GM19023 (cell line): ENCODE data around the gene TACC2.
"Not testable (repeated sequence)": the region's sequence is repeated elsewhere in the genome, so short reads cannot be mapped to it uniquely, and the experiment has no call there.

Source experiments
- ATAC-seq: cut with Tn5 transposase; IDR thresholded peaks from one replicate; pipeline ENCODE4 v1.9.1; 2021; ENCODE audit warnings: mild to moderate bottlenecking, moderate library complexity; ENCODE audit not compliant: unreplicated experiment

Gene TACC2

DNA sequence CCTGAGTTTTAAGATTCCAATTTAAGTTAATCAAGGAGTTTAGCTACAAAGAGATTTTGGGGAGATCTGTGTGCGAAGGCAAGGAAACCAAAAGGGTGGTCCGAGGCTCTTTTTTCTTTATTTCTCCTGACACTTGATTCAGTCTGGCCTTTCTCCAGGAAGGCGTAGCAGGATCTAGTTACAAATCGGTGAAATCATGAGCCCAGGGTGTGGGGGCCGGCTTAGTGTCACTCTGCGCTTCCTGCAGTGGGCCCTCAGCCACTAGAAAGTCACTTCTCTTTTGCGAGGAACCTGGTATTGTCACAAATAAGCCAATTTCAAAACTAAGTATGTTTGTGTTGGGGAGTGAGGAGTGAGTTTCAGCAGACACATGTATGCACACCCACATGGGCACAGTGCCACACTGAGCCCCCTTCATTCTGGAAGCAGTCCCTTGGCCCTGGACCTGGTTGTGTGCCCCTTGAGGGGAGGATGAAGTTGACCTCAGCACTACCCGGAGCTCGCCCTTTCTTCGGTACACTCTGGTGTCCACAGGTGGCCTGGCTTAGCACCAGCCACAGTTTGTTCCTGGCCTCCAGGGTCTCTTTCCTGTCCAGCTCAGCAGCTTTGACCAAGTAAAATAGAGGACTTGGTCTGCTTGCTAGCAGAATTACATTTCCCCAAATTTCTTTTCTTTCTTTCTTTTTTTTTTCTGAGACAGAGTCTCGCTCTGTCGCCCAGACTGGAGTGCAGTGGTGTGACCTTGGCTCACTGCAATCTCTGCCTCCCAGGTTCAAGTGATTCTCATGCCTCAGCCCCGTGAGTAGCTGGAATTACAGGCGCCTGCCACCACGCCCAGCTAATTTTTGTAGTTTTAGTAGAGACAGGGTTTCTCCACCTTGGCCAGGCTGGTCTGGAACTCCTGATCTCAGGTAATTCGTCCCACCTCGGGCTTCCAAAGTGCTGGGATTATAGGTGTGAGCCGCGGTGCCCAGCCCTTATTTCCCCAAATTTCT, 198.2 kb downstream of the TACC2 start:
- ATAC-seq = no peak

DNA sequence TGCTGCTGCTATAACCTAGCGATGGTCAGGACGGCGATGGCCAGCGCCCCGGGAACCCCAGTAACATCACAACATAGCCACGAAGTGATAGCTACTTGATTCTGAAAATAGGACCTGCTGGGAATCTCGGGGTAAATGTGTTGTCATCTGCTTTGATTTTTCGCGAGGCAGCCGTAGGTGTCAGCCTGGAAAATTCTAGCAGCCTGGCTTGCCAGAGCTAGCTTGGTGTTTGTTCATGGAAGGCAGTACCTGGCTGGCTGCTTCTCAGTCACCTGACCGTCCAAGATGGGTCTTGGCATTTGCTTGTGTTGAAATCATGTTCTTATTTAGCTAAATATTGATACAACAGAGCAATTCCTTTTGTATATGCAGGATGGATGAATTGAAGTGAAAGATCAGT, 199.7 kb downstream of the TACC2 start:
- no peak for ATAC-seq

DNA sequence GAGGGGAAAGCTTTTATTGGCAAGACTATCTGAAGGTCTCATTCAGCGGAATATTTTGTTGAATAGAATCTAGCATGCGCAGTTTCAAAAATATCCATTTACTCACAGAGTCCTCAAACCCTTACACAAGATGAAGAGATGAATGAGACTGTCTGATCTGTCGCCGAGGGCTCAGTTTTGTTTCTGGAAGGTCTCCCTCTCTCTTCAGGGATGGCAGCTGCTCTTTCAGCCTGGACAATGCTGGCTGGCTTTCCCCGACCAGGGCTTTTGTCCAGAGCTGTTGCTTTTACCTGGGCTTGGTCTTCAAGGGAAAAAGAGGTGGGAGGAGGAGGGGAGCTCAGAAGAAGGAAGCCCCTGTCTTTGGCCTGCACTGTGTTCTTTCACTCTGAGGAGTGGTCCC, 200.2 kb downstream of the TACC2 start:
- ATAC-seq = no peak

DNA sequence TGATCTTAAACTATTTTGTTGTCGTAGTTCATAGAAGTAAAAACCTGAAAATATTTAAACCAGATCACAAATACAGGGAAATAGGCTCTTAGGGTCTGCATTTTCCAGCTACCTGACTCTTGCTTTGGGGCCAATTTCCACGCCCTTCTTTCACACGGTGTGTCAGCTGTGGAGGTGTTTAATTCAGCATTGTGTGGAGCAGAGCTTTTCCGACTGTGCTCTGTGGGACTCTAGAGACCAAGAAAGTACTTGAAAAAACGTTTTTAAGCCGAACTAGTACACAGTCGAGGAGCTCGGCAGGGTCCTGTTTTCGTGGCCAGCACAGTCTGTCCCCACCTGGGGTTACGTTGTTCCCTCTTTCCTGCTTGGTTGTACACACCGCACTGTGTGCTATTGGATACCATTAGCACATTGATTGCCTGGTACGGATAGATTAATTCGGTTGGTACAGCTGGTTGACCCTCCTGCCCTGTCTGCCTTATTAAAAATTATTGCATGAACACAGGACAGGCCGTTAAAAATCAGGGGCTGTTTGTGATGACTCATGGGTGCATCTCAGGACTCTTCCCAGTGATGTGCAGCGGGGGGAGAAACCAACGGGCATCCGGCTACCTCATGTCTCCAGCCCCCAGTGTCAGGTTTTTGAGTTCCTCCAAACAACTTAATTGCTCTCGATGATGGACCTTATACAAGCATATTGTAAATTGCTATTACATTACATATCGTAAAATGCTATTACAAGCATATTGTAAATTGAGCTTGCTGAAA, 201.4 kb downstream of the TACC2 start:
- no peak for ATAC-seq

DNA sequence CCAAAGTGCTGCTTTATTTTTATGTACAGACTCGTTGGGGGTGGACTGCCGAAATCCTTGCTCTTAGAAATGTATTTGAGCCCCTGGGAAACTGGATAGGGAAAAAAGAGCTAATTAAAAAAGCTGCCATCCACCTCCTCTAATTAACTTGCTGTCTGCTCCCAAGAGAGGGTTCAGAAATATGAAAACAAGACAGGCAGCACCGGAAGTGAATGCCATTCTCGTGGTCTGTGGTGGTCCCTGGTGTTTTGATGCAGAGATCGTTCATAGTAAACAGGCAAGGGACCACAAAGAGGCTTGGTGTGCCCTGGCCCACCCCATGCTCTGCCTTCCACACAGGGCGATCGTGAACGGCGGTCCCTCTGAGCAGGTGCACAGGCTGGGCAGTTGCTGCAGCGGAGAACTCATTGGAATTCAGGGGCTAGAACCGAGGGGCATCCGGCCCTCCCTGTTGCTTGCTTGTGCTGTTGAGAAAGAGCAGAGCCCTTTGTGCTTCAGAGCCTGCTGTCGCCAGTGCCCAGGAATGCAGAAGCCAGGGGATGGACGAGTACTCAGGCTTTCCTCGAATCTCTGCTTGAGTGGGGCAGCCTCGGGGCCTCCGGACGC, 203.1 kb downstream of the TACC2 start:
- no peak for ATAC-seq

DNA sequence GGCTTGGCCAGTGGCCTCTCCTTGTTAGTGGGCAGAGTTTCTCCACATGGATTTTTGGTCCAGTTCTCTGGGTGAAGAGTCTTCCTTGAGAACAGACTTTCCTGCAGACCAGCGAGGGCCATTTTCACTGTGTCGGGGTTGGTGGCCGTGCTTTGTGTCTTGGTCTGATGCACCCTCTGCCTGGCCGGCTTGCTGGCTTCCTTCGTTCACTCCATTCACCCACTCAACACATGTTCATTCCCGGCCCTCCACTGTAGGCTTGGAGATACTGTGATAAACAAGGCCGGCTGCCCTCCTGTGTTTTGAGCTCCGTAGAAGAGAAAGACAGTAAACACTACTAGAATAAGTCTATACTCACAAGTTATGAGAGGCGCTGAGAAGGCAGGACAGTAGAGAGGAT, 205.3 kb downstream of the TACC2 start:
- no peak for ATAC-seq

DNA sequence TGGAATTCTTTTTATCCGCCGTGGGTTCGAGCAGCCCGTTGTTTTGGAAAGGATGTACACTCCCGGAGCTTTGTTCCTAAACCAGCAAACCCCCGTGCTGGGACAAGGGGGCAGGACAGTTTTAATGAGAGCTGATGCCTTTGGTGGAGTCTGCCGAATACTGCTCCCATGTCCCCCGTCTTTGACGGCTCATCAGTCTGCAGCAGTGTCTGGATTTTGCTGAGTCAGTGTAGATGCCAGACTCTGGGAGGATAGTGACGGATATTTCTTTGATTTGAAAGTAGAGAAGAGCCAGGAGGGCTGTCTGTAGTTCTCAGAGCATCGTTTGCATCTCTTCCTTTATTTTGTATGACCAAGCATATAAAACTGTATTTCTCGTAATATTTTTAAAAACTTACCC, 207.3 kb downstream of the TACC2 start:
- ATAC-seq = no peak

DNA sequence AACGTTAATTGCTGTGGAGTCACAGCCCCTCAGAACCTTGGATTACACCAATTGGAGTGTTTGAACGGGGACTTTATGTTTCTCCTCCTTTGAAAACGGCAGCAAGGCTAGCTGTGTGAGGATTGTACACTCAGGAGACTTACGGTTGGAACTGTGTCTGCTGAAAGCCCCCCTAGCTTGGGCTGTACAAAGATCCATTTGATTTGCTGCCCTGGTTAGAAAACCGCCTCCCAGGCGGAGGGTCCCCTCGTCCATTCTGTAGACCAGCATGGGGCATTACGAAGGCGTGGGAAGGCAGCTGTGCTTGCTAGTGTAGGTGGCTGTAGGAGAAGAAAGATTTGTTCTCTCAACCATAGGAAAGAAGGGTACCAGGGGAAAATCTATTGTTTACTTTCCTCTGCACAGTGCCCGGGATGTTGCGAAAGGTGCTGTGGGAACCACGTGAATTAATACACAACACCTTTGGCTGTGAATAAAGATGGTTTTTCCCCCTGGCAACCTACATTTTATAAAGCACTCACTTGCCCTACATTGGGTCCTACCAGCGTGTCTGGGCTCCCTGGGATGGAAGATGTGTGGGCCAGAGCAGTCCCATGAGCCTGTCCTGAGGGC, 208.8 kb downstream of the TACC2 start:
- ATAC-seq = no peak

DNA sequence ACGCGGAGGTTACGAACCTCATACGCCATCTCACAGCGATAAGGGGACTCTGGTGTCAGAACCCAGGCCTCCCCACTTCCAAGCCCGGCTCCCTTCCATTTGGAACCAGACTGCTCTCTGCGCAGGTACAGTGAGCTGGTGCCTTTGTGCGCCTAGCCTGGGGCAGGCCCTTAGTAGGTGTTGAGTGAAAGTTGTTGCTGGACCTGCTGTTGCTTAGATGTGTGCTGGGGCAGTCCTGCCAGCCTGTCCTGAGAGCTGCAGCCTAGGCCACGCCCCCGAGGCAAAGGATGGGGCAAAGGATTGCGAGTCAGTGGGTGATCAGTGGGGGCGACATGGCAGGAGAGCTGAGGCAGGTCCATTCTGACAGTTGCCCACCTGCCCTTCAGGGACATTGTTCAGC, 209.7 kb downstream of the TACC2 start:
- ATAC-seq = no peak

DNA sequence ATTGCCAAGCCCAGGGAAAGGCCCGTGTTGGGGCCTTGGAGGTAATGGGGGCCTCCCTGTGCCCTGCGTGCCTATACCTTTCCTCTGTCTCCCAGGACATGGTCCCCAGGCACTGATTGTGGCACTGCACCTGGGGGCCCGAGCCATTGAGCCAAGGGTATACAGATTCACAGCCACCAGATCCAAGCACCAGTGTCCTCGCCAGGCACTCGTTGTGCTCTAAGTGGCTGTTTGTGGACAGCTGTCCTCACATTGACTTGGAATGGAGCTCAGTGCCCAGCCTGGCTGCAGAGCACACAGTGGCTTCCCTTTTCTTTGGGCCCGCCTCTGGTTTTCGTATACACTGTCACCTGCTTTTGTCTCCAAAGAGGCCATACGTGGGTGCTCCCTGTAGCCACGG, 210.1 kb downstream of the TACC2 start:
- no peak for ATAC-seq

DNA sequence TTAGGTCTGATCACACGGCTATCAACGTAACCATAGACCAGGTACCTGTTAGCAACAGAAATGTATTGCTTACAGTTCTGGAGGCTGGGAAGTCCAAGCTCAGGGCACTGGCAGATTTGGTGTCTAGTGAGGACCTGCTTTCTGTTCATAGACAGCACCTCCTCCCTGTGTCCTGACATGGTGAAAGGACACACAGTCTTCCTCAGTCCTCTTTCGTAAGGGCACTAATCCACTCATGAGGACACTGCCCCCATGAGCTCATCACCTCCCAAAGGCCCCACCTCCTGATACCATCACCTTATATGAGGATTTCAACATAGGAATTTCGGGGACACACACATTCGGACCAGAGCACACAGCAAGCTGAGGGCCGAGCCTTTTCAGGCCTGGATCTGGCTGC, 210.7 kb downstream of the TACC2 start:
- no peak for ATAC-seq

DNA sequence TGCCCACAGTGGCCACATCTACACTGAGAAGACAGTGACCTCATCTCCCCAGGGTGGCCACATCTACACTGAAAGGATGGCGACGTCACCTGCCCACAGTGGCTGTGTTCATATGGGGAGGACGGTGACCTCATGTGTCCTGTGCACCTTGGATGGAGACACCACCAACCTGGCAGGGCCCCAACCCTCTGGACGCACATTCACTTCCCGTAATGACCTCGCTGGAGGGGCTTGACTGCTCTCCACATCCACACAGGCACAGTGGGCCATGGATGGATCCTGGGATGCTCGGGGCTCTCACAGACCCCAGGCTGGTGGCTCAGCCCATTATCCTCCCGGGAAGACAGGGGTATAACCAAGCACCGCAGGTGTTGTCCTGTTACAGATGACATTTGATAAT, 212.4 kb downstream of the TACC2 start:
- ATAC-seq = no peak

DNA sequence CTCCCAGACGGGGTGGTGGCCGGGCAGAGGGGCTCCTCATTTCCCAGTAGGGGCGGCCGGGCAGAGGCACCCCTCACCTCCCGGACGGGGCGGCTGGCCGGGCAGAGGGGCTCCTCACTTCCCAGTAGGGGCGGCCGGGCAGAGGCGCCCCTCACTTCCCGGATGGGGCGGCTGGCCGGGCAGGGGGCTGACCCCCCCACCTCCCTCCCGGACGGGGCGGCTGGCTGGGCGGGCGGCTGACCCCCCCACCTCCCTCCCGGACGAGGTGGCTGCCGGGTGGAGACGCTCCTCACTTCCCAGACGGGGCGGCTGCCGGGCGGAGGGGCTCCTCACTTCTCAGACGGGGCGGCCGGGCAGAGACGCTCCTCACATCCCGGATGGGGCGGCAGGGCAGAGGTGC, 214.2 kb downstream of the TACC2 start:
- ATAC-seq = not testable (repeated sequence)

DNA sequence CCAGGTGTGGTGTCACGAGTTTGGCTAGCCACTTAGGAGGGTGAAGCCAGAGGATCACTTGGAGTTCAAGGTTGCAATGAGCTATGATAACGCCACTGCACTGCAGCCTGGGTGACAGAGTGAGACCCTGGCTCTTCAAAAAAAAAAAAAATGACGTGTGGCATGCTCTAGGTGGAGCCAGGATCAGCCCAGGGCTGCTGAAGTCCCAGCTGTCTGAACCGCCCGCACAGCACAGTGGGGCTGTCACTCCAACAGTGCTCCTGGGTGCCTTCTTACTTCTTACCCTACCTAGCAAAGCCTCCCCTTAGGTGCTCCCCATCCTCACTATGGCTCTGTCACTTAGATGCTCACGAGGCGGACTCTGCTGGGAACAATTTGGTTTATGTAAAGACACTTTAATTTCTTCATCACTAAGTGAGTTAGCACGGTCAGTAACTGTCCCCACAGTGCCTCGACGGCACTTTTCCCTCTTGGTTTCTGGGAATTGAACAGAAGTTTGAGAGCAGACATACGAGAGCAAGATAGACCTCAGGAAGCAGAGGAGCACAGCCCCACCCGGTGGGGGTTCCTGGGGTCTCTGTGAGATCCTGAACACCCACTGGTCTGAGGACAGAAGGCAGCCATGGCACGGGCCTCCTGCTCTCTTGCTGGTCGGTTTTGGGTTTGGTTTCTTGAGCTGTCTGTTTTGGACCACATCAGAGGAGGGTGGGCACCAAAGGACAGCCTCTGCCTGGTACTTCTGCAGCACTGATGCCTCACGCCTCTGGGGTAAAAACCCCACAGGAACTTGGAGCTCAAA, 215.9 kb downstream of the TACC2 start:
- no peak for ATAC-seq

DNA sequence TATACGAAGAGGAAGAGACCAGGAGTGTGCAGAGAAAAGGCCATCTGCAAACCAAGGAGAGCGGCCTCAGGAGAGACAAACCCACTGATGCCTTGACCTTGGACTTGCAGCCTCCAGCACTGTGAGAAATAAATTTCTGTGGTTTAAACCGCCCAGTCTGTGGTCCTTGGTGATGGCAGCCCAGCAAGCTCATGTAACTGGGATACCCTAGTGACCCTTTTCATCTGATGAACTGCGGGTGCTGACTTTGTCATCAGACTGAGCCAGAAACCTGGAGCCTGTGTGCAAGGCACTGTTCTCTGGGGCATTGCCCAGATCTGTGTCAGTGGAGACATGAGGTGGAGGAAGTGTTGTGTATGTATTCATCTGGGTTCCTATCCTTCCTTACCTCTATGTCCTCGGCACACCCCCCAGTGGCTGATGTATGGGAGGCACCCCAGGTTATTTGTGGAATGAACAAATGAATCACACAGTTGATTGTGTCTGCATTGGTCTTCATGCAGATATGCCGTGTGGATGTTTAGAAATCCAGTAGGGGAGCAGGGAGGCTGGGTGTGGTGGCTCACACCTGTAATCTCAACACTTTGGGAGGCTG, 217.6 kb downstream of the TACC2 start:
- ATAC-seq = no peak

DNA sequence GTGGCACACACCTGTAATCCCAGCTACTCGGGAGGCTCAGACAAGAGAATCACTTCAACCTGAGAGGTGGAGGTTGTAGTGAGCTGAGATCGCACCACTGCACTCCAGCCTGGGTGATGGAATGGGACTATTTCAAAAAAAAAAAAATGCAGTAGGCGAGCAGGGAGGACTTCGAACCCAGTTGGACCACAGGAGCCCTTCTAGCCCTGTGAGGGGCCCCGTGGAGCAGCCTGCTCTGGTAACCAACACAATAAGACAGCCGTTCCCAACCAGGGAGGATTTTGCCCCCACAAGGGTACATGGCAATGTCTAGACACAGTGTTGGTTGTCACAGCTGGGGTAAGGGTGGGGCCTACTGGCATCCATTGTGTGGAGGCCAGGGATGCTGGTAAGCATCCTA, 218.2 kb downstream of the TACC2 start:
- ATAC-seq = no peak

DNA sequence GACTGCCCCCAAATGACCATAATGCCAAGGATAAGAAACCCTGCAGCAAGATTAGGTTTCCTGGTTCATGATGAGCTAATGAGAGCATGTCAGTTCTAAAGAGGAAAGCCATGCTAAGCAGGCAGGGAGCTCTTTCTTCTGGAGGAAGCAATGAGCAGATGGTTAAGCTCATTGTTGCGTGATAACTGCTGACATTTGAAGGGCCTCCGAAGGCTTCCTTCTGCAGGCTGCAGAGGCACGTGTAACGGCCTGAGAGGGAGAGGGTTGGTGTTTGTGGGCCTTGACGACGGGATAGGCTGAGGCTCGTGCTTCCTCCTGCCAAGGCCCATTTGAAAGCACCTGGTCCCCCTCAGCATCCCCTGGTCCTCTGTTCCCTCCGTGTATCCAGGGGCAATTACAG, 218.6 kb downstream of the TACC2 start:
- ATAC-seq = no peak

DNA sequence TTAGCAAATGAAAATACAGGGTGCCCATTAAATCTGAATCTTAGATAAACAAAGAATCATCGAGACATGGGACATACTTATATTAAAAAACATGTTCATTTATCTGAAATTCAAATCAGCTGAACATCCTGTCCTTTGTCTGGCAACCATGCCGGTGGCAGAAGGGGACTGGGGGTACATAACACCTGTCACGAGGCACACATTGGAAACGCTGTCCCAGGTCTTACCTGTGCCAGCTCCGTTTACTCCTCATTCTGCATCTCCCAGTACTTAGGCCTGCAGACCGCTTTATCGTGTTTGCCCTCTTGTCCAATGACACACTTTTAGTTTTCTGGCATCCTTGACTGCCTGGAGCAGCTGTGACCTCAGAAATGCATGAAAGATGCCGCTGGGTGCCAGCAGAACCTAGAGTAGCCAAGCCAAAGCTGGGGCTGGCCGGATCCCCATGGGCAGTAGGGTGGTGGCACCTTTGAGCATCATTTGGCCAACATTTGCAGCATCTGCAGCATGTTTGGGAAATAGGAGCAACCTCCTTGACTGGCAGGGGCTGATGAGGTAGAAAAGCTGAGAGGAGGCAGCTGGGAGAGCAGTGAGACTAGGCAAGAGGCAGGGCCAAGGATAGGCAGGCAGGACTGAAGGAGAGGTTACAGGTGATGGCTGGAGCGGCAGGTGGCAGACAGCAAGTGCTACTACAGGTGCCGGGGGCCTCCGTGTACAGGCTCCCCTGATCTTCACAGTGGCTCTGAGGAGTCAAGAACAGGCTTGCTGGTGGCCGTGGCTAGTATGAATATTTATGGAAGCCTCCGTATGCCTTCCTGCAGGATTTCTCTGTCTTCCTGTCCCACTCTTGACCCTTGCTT, 219.8 kb downstream of the TACC2 start:
- no peak for ATAC-seq
